ENCODE measurements around the gene RNFT2.
A peak's percentile ranks its signal among the peaks of the same experiment; 100 is the strongest.

RNFT2 gene

GRCh38 chr12:116737774-116738657 lies at the start of gene RNFT2, which contains the start of gene SPRING1:
RNFT2 (plus strand) TSS chr12:116738315; CDS start chr12:116740498, 2,183 bp downstream.
SPRING1 (minus strand) TSS chr12:116738069; CDS start chr12:116737900, 169 bp downstream.
- Histone ChIP-seq H3K27ac (ENCODE audit: low read depth, low read length) (peak within 1 kb of the TSS; percentile 11), H3K27me3 (ENCODE audit: control insufficient read depth, insufficient read depth, low read length) (no peaks in the 10 kb centered on the region), H3K9ac (ENCODE audit: low read depth, low read length) (peak within 1 kb of the TSS; percentile 69), H3K36me3 (ENCODE audit: control insufficient read depth, insufficient read depth, low read length) (peaks cover 43% of the 10 kb centered on the region), H3K4me1 (ENCODE audit: control insufficient read depth, insufficient read depth, low read length) (no peaks in the 10 kb centered on the region), H3K9me3 (ENCODE audit: control insufficient read depth, insufficient read depth, low read length) (no peaks in the 10 kb centered on the region), H3K4me3 (ENCODE audit: low read depth, low read length) (peak within 1 kb of the TSS; percentile 85)

- Histone ChIP-seq H3K9me3 (ENCODE audit: control insufficient read depth, insufficient read depth, low read length) (no peaks in the 10 kb centered on the region), H3K9ac (ENCODE audit: low read depth, low read length) (no peak overlapping the region), H3K36me3 (ENCODE audit: control insufficient read depth, insufficient read depth, low read length) (no peaks in the 10 kb centered on the region), H3K4me1 (ENCODE audit: control insufficient read depth, insufficient read depth, low read length) (peaks cover 12% of the 10 kb centered on the region), H3K27me3 (ENCODE audit: control insufficient read depth, insufficient read depth, low read length) (peaks cover 16% of the 10 kb centered on the region), H3K4me3 (ENCODE audit: low read depth, low read length) (no peak overlapping the region), H3K27ac (ENCODE audit: low read depth, low read length) (no peak overlapping the region)
Measured at GRCh38 chr12:116689521-116689920, 48.6 kb upstream of the RNFT2 start.

- Histone ChIP-seq H3K27ac (ENCODE audit: low read depth, low read length) (no peak overlapping the region), H3K36me3 (ENCODE audit: control insufficient read depth, insufficient read depth, low read length) (no peaks in the 10 kb centered on the region), H3K27me3 (ENCODE audit: control insufficient read depth, insufficient read depth, low read length) (peaks cover 16% of the 10 kb centered on the region), H3K4me1 (ENCODE audit: control insufficient read depth, insufficient read depth, low read length) (peaks cover 12% of the 10 kb centered on the region), H3K4me3 (ENCODE audit: low read depth, low read length) (no peak overlapping the region), H3K9ac (ENCODE audit: low read depth, low read length) (no peak overlapping the region), H3K9me3 (ENCODE audit: control insufficient read depth, insufficient read depth, low read length) (no peaks in the 10 kb centered on the region)
Measured at GRCh38 chr12:116689979-116690744, 48.0 kb upstream of the RNFT2 start.

- no peak overlapping the region for H3K9ac ChIP-seq (ENCODE audit: low read depth, low read length)
- peaks cover 16% of the 10 kb centered on the region for H3K27me3 ChIP-seq (ENCODE audit: control insufficient read depth, insufficient read depth, low read length)
- H3K4me3 ChIP-seq (ENCODE audit: low read depth, low read length) = no peak overlapping the region
- H3K4me1 ChIP-seq (ENCODE audit: control insufficient read depth, insufficient read depth, low read length) = peaks cover 12% of the 10 kb centered on the region
- H3K27ac ChIP-seq (ENCODE audit: low read depth, low read length) = no peak overlapping the region
- H3K36me3 ChIP-seq (ENCODE audit: control insufficient read depth, insufficient read depth, low read length) = no peaks in the 10 kb centered on the region
- H3K9me3 ChIP-seq (ENCODE audit: control insufficient read depth, insufficient read depth, low read length) = no peaks in the 10 kb centered on the region
Measured at GRCh38 chr12:116691205-116691604, 46.9 kb upstream of the RNFT2 start.

GRCh38 chr12:116691636-116692035 lies 46.5 kb upstream of the RNFT2 start:
- no peak overlapping the region for H3K9ac ChIP-seq (ENCODE audit: low read depth, low read length)
- H3K36me3 ChIP-seq (ENCODE audit: control insufficient read depth, insufficient read depth, low read length) = no peaks in the 10 kb centered on the region
- H3K27me3 ChIP-seq (ENCODE audit: control insufficient read depth, insufficient read depth, low read length) = peaks cover 16% of the 10 kb centered on the region
- H3K27ac ChIP-seq (ENCODE audit: low read depth, low read length) = no peak overlapping the region
- no peak overlapping the region for H3K4me3 ChIP-seq (ENCODE audit: low read depth, low read length)
- no peaks in the 10 kb centered on the region for H3K9me3 ChIP-seq (ENCODE audit: control insufficient read depth, insufficient read depth, low read length)
- peaks cover 12% of the 10 kb centered on the region for H3K4me1 ChIP-seq (ENCODE audit: control insufficient read depth, insufficient read depth, low read length)

- Histone ChIP-seq H3K36me3 (ENCODE audit: control insufficient read depth, insufficient read depth, low read length) (no peaks in the 10 kb centered on the region), H3K27me3 (ENCODE audit: control insufficient read depth, insufficient read depth, low read length) (peaks cover 16% of the 10 kb centered on the region), H3K4me1 (ENCODE audit: control insufficient read depth, insufficient read depth, low read length) (peaks cover 12% of the 10 kb centered on the region), H3K4me3 (ENCODE audit: low read depth, low read length) (no peak overlapping the region), H3K9ac (ENCODE audit: low read depth, low read length) (no peak overlapping the region), H3K27ac (ENCODE audit: low read depth, low read length) (no peak overlapping the region), H3K9me3 (ENCODE audit: control insufficient read depth, insufficient read depth, low read length) (no peaks in the 10 kb centered on the region)
Measured at GRCh38 chr12:116692605-116693004, 45.5 kb upstream of the RNFT2 start.

GRCh38 chr12:116693286-116694227 lies 44.6 kb upstream of the RNFT2 start:
- Histone ChIP-seq H3K27me3 (ENCODE audit: control insufficient read depth, insufficient read depth, low read length) (peaks cover 16% of the 10 kb centered on the region), H3K4me1 (ENCODE audit: control insufficient read depth, insufficient read depth, low read length) (peaks cover 12% of the 10 kb centered on the region), H3K4me3 (ENCODE audit: low read depth, low read length) (peak overlapping the region; percentile 54), H3K9me3 (ENCODE audit: control insufficient read depth, insufficient read depth, low read length) (no peaks in the 10 kb centered on the region), H3K27ac (ENCODE audit: low read depth, low read length) (no peak overlapping the region), H3K36me3 (ENCODE audit: control insufficient read depth, insufficient read depth, low read length) (no peaks in the 10 kb centered on the region), H3K9ac (ENCODE audit: low read depth, low read length) (no peak overlapping the region)

GRCh38 chr12:116694653-116695463 lies 43.3 kb upstream of the RNFT2 start:
- H3K4me1 ChIP-seq (ENCODE audit: control insufficient read depth, insufficient read depth, low read length) = peaks cover 12% of the 10 kb centered on the region
- H3K27me3 ChIP-seq (ENCODE audit: control insufficient read depth, insufficient read depth, low read length) = peaks cover 16% of the 10 kb centered on the region
- no peaks in the 10 kb centered on the region for H3K9me3 ChIP-seq (ENCODE audit: control insufficient read depth, insufficient read depth, low read length)
- no peak overlapping the region for H3K4me3 ChIP-seq (ENCODE audit: low read depth, low read length)
- H3K9ac ChIP-seq (ENCODE audit: low read depth, low read length) = no peak overlapping the region
- no peak overlapping the region for H3K27ac ChIP-seq (ENCODE audit: low read depth, low read length)
- no peaks in the 10 kb centered on the region for H3K36me3 ChIP-seq (ENCODE audit: control insufficient read depth, insufficient read depth, low read length)

- H3K9me3 ChIP-seq (ENCODE audit: control insufficient read depth, insufficient read depth, low read length) = no peaks in the 10 kb centered on the region
- peaks cover 12% of the 10 kb centered on the region for H3K4me1 ChIP-seq (ENCODE audit: control insufficient read depth, insufficient read depth, low read length)
- H3K9ac ChIP-seq (ENCODE audit: low read depth, low read length) = no peak overlapping the region
- no peak overlapping the region for H3K27ac ChIP-seq (ENCODE audit: low read depth, low read length)
- H3K4me3 ChIP-seq (ENCODE audit: low read depth, low read length) = no peak overlapping the region
- H3K27me3 ChIP-seq (ENCODE audit: control insufficient read depth, insufficient read depth, low read length) = peaks cover 16% of the 10 kb centered on the region
- H3K36me3 ChIP-seq (ENCODE audit: control insufficient read depth, insufficient read depth, low read length) = no peaks in the 10 kb centered on the region
Measured at GRCh38 chr12:116695464-116695725, 42.7 kb upstream of the RNFT2 start.

- no peak overlapping the region for H3K4me3 ChIP-seq (ENCODE audit: low read depth, low read length)
- no peak overlapping the region for H3K27ac ChIP-seq (ENCODE audit: low read depth, low read length)
- H3K9me3 ChIP-seq (ENCODE audit: control insufficient read depth, insufficient read depth, low read length) = no peaks in the 10 kb centered on the region
- no peak overlapping the region for H3K9ac ChIP-seq (ENCODE audit: low read depth, low read length)
- no peaks in the 10 kb centered on the region for H3K36me3 ChIP-seq (ENCODE audit: control insufficient read depth, insufficient read depth, low read length)
- H3K4me1 ChIP-seq (ENCODE audit: control insufficient read depth, insufficient read depth, low read length) = peaks cover 12% of the 10 kb centered on the region
- peaks cover 16% of the 10 kb centered on the region for H3K27me3 ChIP-seq (ENCODE audit: control insufficient read depth, insufficient read depth, low read length)
Measured at GRCh38 chr12:116697305-116697704, 40.8 kb upstream of the RNFT2 start.
